D721Med (cell line): ENCODE results near the gene SERPINI1.
A peak's percentile ranks its signal among the peaks of the same experiment; 100 is the strongest.

Experiments used
- DNase-seq: peaks from one replicate; pipeline ENCODE4 v3.0.0; 2011; ENCODE audit warnings: low spot score; ENCODE audit not compliant: insufficient read length
- FAIRE-seq: peaks from 2 replicates; lab custom pipeline; 2011; peaks lifted over from hg19 to GRCh38; lab: Jason Lieb, UNC
- TF ChIP-seq, protein P1 (sequence below): IDR thresholded peaks from 2 replicates; pipeline ENCODE4 v1.5.1; 2012; ENCODE audit warnings: mild to moderate bottlenecking, control low read depth; ENCODE audit not compliant: insufficient read depth; ENCODE audit errors: missing control alignments

SERPINI1 gene

DNA sequence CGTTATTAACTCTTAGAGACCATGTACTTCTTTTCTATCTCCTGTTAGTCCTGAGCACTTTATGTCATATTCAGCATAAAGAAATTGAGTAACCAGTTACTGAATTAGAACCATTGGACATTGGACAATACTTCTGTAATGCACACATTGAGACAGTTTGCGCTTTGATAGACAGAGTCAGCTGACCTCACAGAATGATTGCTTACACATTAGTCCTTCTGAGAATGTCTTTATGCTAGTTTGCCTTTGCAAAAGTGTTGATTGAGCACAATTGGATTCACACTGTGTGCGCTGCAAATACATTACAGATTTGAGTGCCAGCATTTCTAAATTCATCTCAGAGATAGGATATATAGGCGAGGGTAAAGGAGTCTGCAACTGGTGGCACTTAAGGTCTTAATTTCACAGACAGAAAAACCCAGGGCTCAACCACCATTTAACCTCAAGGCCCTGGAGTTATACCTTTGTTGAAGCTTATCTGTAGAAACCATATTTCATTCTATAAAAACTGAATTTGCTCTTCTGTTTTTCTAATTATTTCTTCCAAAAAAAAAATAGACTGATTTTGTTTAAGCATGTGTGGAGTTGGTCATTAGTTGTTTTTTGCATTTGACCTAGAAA, 3.8 kb downstream of the SERPINI1 start:
- TF ChIP-seq, protein P1, sequence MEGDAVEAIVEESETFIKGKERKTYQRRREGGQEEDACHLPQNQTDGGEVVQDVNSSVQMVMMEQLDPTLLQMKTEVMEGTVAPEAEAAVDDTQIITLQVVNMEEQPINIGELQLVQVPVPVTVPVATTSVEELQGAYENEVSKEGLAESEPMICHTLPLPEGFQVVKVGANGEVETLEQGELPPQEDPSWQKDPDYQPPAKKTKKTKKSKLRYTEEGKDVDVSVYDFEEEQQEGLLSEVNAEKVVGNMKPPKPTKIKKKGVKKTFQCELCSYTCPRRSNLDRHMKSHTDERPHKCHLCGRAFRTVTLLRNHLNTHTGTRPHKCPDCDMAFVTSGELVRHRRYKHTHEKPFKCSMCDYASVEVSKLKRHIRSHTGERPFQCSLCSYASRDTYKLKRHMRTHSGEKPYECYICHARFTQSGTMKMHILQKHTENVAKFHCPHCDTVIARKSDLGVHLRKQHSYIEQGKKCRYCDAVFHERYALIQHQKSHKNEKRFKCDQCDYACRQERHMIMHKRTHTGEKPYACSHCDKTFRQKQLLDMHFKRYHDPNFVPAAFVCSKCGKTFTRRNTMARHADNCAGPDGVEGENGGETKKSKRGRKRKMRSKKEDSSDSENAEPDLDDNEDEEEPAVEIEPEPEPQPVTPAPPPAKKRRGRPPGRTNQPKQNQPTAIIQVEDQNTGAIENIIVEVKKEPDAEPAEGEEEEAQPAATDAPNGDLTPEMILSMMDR = no peak
- DNase-seq = no peak
- no peak for FAIRE-seq

DNA sequence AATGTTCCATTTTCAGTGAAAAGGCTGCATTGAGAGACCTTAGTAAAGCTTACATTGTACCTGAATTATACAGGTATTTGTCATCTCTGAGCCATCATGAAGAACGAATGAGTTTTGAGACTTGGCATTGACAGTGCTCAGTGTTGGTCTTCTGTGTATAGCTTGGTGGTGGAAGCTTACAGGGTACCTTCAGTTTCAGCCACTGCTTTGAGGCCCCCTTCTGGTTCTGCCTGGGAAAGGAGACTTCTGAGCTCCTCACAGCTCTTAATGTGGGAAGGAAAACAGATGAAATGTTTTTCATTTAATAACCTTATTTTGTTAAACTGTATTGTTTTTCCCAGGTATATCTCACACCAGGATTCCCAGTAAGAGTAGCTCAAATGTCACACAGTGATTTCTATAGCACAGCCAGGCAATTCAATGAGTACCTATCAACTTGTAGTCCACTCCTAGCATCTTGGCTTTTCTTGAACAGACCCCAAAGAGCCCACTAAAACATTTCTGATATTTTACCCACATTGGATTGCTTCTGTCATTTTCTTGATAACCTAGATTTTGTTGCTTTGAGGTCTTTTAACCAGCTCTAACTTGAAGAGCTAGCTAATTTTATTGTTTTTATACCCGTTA, 5.6 kb downstream of the SERPINI1 start:
- DNase-seq (no peak), FAIRE-seq (no peak)
- TF ChIP-seq, protein P1 = peak; percentile 61

DNA sequence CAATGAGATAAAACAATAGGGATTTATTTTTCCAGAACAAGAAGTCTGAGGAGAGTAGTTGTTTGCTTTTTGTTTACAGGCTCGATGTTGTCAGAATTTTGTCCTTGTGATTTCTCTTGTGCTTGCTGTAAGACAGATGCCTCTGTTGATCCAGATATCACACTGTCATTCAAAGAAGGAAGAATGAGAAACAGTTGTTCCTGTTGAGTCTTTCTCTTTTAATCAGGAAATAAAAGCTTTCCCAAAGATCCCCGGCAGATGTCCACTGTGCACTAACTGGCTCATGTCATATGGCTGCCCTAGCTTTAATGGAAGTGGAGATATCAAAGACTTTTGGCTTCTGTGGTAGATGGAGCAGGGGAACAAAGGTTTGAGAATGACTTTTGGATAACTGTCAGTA, 6.8 kb downstream of the SERPINI1 start:
- FAIRE-seq = no peak
- DNase-seq = no peak
- TF ChIP-seq, protein P1 = no peak

DNA sequence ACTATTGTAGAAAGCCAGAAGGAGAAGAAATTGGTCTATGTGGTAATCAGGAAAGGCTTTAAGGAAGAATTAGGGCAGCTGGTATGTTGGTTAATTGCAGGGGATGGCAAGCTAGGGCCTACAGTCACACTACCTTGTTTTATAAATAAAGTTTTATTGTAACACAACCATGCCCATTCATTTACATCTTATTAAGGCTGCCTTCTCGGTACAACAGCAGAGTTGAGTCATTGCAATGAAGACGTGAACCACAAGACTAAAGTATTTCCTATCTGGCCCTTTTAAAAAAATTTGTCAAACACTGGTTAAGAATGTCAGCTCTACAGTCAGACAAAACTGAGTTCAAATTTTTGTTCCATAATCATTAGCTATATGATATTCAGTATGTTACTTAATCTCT, 8.3 kb downstream of the SERPINI1 start:
- TF ChIP-seq, protein P1 = no peak
- DNase-seq (no peak), FAIRE-seq (no peak)

DNA sequence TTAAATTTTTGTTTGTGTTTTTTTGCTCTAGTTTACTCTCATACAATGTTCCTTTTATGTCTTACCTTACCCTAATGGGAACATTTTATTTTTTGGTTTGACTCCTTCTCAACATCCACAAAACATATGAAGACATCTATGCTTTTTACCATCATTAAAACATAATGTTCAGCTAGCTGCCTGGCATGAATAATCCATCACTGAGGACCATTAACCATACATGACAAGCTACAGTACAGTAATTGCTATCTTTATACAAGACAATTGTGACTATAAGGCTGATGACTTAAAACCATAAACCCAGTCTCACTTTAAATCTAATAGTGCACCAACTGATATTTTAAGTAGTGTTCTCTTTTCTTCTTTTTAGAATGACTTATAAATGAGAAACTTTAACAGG, 13.7 kb downstream of the SERPINI1 start:
- DNase-seq (no peak), FAIRE-seq (no peak)
- TF ChIP-seq, protein P1 = no peak

DNA sequence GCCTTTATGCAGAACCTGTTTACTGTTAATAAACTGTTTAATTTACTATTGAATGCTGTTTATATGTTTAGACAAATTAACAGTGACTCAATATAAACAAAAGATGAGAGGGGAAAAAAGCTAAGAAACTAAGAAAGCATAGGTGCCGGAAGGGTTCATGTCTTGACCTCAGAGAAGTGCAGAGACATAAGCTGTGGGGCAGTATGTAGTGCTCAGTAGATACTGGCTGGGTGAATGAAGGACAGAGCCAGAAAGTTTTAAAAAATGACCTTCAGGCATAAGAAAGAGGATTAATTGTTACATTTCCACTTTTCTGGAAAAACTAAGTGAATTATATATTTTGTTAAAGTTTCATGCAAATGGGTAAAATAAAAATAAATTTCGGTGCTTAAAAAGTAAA, 14.2 kb downstream of the SERPINI1 start:
- TF ChIP-seq, protein P1 = no peak
- FAIRE-seq (no peak), DNase-seq (no peak)
